ENCODE data around the gene TF. TPM values are rescaled to one million over a fixed set of nuclear protein-coding genes. Genes with fewer than 3 reads are reported as not detected.

The TF gene
- total RNA-seq, 1 donor from 2014 or later: 0.11 TPM

DNA sequence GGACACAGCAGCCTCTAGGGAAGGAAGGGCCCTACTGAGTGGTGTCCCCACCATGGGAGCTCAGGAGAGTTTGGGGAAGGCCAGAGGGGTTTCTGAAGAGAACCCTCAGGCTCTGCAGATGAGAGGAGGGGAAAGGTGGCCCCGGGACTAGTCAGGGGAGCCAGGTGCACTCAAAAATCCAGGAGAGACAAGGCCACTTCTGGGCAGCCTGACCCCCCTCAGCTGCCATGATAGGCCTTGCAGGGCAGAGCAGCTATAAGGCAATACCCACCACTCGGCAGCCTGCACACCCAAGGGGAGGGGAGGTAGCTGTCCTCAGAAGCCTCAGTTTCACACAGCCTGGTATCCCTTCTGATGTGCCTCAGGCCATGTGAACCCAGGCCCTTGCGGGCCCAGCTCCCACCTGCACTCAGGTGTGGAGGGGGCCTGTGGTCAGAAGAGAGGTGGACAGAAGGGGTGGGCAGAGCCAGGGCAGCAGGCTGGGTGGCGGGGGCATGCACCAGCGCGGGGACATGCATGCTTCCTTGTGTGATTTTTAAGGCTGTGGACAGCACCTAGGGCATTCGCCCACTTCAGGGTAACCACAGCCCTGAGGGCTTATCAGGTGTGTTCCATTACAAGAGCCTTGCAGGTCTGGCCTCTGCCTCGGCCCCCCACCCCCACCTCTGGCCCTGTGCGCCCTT is 94.0 kb downstream of the TF start:
- Mint-ChIP-seq H3K4me3 (ENCODE audit: low read depth) (no peak overlapping the region), H3K27me3 (ENCODE audit: low read depth) (peaks cover 3% of the 10 kb centered on the region), H3K4me1 (ENCODE audit: low read depth) (no peaks in the 10 kb centered on the region), H3K27ac (no peak overlapping the region), H3K36me3 (ENCODE audit: low read depth) (no peaks in the 10 kb centered on the region), H3K9me3 (no peaks in the 10 kb centered on the region)
- intact Hi-C loops (cut with micrococcal nuclease): no loop called here
- DNase-seq (ENCODE audit: low spot score): no peak

DNA sequence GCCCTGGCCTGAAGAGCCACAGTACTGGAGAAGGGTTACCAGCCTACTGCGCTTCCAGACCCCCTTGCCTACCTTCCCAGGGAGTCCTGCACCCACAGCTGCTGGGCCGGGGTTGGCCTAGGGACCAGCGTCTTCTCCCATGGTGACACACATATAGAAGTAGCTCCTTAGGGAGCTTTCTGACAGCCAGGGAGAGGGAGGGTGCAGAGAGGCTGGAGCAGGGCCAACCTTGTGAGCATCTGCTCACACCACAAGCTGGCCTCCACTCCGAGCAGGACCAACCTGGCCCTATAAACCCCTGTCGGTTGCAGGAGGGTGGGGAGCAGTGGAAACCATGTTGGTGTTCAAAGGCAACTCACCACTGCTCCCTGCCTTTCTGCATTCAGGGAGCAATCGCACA is 94.6 kb downstream of the TF start:
- H3K4me1 Mint-ChIP-seq (ENCODE audit: low read depth): no peaks in the 10 kb centered on the region
- H3K9me3 Mint-ChIP-seq: no peaks in the 10 kb centered on the region
- H3K27ac Mint-ChIP-seq: no peak overlapping the region
- H3K36me3 Mint-ChIP-seq (ENCODE audit: low read depth): no peaks in the 10 kb centered on the region
- peaks cover 3% of the 10 kb centered on the region for H3K27me3 Mint-ChIP-seq (ENCODE audit: low read depth)
- no peak overlapping the region for H3K4me3 Mint-ChIP-seq (ENCODE audit: low read depth)
- intact Hi-C loops (cut with micrococcal nuclease): no loop called here
- DNase-seq (ENCODE audit: low spot score): no peak

- DNase-seq (ENCODE audit: low spot score): no peak
- Mint-ChIP-seq H3K36me3 (ENCODE audit: low read depth) (no peaks in the 10 kb centered on the region), H3K27ac (no peak overlapping the region), H3K4me3 (ENCODE audit: low read depth) (no peak overlapping the region), H3K9me3 (no peaks in the 10 kb centered on the region), H3K27me3 (ENCODE audit: low read depth) (peaks cover 3% of the 10 kb centered on the region), H3K4me1 (ENCODE audit: low read depth) (no peaks in the 10 kb centered on the region)
- intact Hi-C loops (cut with micrococcal nuclease): no loop called here
Observed at GRCh38 chr3:133841196-133841595, 95.0 kb downstream of the TF start.

GRCh38 chr3:133842158-133842557 is 96.0 kb downstream of the TF start:
- Mint-ChIP-seq H3K27me3 (ENCODE audit: low read depth) (peaks cover 3% of the 10 kb centered on the region), H3K4me1 (ENCODE audit: low read depth) (no peaks in the 10 kb centered on the region), H3K36me3 (ENCODE audit: low read depth) (no peaks in the 10 kb centered on the region), H3K9me3 (no peaks in the 10 kb centered on the region), H3K27ac (no peak overlapping the region), H3K4me3 (ENCODE audit: low read depth) (no peak overlapping the region)
- DNase-seq (ENCODE audit: low spot score): no peak
- intact Hi-C loops (cut with micrococcal nuclease): no loop called here

DNA sequence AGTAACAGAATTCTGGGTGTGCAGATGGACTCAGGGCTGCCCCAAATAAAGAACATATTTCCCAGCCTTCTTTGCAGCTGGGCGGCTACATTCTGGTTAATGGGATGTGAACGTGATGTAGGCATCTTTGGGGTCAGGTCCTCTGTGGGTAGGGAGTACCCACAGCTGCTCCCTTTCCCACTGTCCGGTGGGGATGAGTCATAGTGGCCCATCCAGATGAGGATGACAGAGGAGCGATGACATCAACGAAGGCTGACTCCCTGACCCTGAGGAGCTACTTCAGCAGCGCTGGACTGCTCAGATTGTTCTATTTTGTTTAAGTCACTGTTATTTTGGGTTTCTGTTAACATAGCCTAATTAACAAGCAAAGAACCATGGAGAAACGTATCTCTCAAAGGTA is 97.4 kb downstream of the TF start:
- H3K9me3 Mint-ChIP-seq: no peaks in the 10 kb centered on the region
- H3K4me3 Mint-ChIP-seq (ENCODE audit: low read depth): no peak overlapping the region
- intact Hi-C loops (cut with micrococcal nuclease): no loop called here
- no peak for DNase-seq (ENCODE audit: low spot score)
- no peaks in the 10 kb centered on the region for H3K4me1 Mint-ChIP-seq (ENCODE audit: low read depth)
- H3K36me3 Mint-ChIP-seq (ENCODE audit: low read depth): no peaks in the 10 kb centered on the region
- peaks cover 3% of the 10 kb centered on the region for H3K27me3 Mint-ChIP-seq (ENCODE audit: low read depth)
- no peak overlapping the region for H3K27ac Mint-ChIP-seq

GRCh38 chr3:133845127-133845526 is 98.9 kb downstream of the TF start:
- intact Hi-C loops (cut with micrococcal nuclease): no loop called here
- Mint-ChIP-seq H3K9me3 (no peaks in the 10 kb centered on the region), H3K27ac (no peak overlapping the region), H3K4me1 (ENCODE audit: low read depth) (peaks cover 7% of the 10 kb centered on the region), H3K4me3 (ENCODE audit: low read depth) (no peak overlapping the region), H3K36me3 (ENCODE audit: low read depth) (no peaks in the 10 kb centered on the region), H3K27me3 (ENCODE audit: low read depth) (peaks cover 3% of the 10 kb centered on the region)
- no peak for DNase-seq (ENCODE audit: low spot score)

Other genes with a start within 250 kb of the TF start
- 288 and 295 TPM in 2 replicates for gene CDV3, start 172.7 kb upstream of the TF start, total RNA-seq
- 90.6 and 91.2 TPM in 2 replicates for gene TOPBP1, start 84.5 kb upstream of the TF start, total RNA-seq
- gene SRPRB, start 59.4 kb downstream of the TF start, total RNA-seq: 91.5 and 92.1 TPM in 2 replicates
- 4.6 and 7.6 TPM in 2 replicates for gene RAB6B, start 149.5 kb downstream of the TF start, total RNA-seq